HepG2 (cell line): Measurements from ENCODE around the gene SIN3A. TPM values are rescaled to one million over a fixed set of nuclear protein-coding genes. Genes with fewer than 3 reads are reported as not detected.

Source experiments
- ARNT2 ChIP-seq: sonication (generic); formaldehyde crosslinking; IDR thresholded peaks from 2 replicates; pipeline ENCODE4 v1.8.0; 2022; ENCODE audit warnings: mild to moderate bottlenecking, low read depth, missing genetic modification reagents, moderate library complexity
- FOSL1 ChIP-seq: sonication (generic); formaldehyde crosslinking; IDR thresholded peaks from 2 replicates; pipeline ENCODE4 v1.9.0; 2021; ENCODE audit warnings: missing genetic modification reagents, borderline replicate concordance
- HDAC1 ChIP-seq: sonication (generic); formaldehyde crosslinking; IDR thresholded peaks from 2 replicates; pipeline ENCODE4 v1.5.1; 2020; ENCODE audit warnings: mild to moderate bottlenecking, missing genetic modification reagents
- PLSCR1 ChIP-seq: sonication (generic); formaldehyde crosslinking; IDR thresholded peaks from 2 replicates; pipeline ENCODE4 v1.5.0; 2020; ENCODE audit warnings: missing genetic modification reagents, mild to moderate bottlenecking, borderline replicate concordance
- RARG ChIP-seq: sonication (generic); formaldehyde crosslinking; IDR thresholded peaks from 2 replicates; pipeline ENCODE4 v1.4.0; 2020; ENCODE audit warnings: low read depth, mild to moderate bottlenecking, missing genetic modification reagents
- RERE ChIP-seq: IDR thresholded peaks from 2 replicates; pipeline ENCODE4 v1.6.1; 2016; ENCODE audit warnings: low read depth, missing genetic modification reagents, missing compliant biosample characterization
- SNAPC2 ChIP-seq: sonication (generic); formaldehyde crosslinking; IDR thresholded peaks from 2 replicates; pipeline ENCODE4 v1.8.1; 2022; ENCODE audit warnings: mild to moderate bottlenecking, missing genetic modification reagents
- TCF12 ChIP-seq, 2 experiments: fragments of 450-650 bp in 1 of 2; sonication (generic) in 1 of 2; formaldehyde crosslinking in 1 of 2; IDR thresholded peaks; 2 replicates each; pipeline versions ENCODE4 v1.6.1 to v1.8.0; 2017 to 2022; ENCODE audit warnings: antibody characterized with exemption in 1 of 2, mild to moderate bottlenecking in 1 of 2, missing genetic modification reagents in 1 of 2, moderate library complexity in 1 of 2
- ZNF788 ChIP-seq: sonication (generic); formaldehyde crosslinking; IDR thresholded peaks from 2 replicates; pipeline ENCODE4 v1.5.0; 2020; ENCODE audit warnings: mild to moderate bottlenecking, missing genetic modification reagents, borderline replicate concordance
- polyA plus RNA-seq, 8 experiments: library from polyadenylated mRNA; depleted of rRNA in 3 of 8; stranded (reverse) in 7 of 8; unstranded in 1 of 8; fragments of >200 nt; fragmentation: Illumina TruSeq in 4 of 8; extraction: Trizol in 4 of 8; gene quantifications; 2 replicates each; pipeline versions ENCODE4 v1.2.1 to v1.2.3, GENCODE V29; 2011 to 2016; ENCODE audit warnings: low read depth in 4 of 8, missing spikeins in 1 of 8, mixed read lengths in 1 of 8; ENCODE audit not compliant: insufficient read depth in 1 of 8
- total RNA-seq, 5 experiments: library from RNA; depleted of rRNA; stranded (reverse); fragments of >200 nt; fragmentation: Illumina TruSeq; extraction: Trizol; gene quantifications; 2 replicates each; pipeline ENCODE4 v1.2.3, GENCODE V29; 2016; ENCODE audit warnings: low read depth in 1 of 5
- TF ChIP-seq, protein P1 (sequence below): sonication (generic); formaldehyde crosslinking; IDR thresholded peaks from 2 replicates; pipeline ENCODE4 v1.4.0; 2020; ENCODE audit warnings: missing genetic modification reagents
- TF ChIP-seq, protein P2 (sequence below): sonication (generic); formaldehyde crosslinking; IDR thresholded peaks from 2 replicates; pipeline ENCODE4 v1.5.1; 2020; ENCODE audit warnings: missing genetic modification reagents, mild to moderate bottlenecking, borderline replicate concordance

The SIN3A gene
- total and polyA plus RNA-seq, 2 of the 13 experiments (the other 11 are each of a cell fraction or from before 2014, with no cell fraction given) = 16.1 to 28.1 TPM

GRCh38 chr15:75367913-75368688 lies 83.4 kb downstream of the SIN3A start, which contains the start of gene MAN2C1 (continued):
- TF ChIP-seq HDAC1 (CRISPR knock-in tag) = peak; percentile 73
- TF ChIP-seq RERE = no peak; the same call in 1 of the 2 replicates
- TF ChIP-seq, protein P1, sequence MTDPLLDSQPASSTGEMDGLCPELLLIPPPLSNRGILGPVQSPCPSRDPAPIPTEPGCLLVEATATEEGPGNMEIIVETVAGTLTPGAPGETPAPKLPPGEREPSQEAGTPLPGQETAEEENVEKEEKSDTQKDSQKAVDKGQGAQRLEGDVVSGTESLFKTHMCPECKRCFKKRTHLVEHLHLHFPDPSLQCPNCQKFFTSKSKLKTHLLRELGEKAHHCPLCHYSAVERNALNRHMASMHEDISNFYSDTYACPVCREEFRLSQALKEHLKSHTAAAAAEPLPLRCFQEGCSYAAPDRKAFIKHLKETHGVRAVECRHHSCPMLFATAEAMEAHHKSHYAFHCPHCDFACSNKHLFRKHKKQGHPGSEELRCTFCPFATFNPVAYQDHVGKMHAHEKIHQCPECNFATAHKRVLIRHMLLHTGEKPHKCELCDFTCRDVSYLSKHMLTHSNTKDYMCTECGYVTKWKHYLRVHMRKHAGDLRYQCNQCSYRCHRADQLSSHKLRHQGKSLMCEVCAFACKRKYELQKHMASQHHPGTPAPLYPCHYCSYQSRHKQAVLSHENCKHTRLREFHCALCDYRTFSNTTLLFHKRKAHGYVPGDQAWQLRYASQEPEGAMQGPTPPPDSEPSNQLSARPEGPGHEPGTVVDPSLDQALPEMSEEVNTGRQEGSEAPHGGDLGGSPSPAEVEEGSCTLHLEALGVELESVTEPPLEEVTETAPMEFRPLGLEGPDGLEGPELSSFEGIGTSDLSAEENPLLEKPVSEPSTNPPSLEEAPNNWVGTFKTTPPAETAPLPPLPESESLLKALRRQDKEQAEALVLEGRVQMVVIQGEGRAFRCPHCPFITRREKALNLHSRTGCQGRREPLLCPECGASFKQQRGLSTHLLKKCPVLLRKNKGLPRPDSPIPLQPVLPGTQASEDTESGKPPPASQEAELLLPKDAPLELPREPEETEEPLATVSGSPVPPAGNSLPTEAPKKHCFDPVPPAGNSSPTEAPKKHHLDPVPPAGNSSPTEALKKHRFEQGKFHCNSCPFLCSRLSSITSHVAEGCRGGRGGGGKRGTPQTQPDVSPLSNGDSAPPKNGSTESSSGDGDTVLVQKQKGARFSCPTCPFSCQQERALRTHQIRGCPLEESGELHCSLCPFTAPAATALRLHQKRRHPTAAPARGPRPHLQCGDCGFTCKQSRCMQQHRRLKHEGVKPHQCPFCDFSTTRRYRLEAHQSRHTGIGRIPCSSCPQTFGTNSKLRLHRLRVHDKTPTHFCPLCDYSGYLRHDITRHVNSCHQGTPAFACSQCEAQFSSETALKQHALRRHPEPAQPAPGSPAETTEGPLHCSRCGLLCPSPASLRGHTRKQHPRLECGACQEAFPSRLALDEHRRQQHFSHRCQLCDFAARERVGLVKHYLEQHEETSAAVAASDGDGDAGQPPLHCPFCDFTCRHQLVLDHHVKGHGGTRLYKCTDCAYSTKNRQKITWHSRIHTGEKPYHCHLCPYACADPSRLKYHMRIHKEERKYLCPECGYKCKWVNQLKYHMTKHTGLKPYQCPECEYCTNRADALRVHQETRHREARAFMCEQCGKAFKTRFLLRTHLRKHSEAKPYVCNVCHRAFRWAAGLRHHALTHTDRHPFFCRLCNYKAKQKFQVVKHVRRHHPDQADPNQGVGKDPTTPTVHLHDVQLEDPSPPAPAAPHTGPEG (CRISPR knock-in tag) = 0 out of 2 replicates have a peak, but pooled peaks have one; percentile 34
- TF ChIP-seq SNAPC2 (CRISPR knock-in tag) = peak; percentile 74; the same call in 1 of the 2 replicates
- no peak for TF ChIP-seq TCF12 (IDR thresholded peaks at IDR 0.05)
- no peak for TF ChIP-seq TCF12 (CRISPR knock-in tag; IDR thresholded peaks at IDR 0.05)
- no peak; the same call in 1 of the 2 replicates for TF ChIP-seq FOSL1 (CRISPR knock-in tag)
- TF ChIP-seq PLSCR1 (CRISPR knock-in tag) = no peak
- TF ChIP-seq RARG (CRISPR knock-in tag) = 0 out of 2 replicates have a peak, but pooled peaks have one; percentile 78
- TF ChIP-seq, protein P2, sequence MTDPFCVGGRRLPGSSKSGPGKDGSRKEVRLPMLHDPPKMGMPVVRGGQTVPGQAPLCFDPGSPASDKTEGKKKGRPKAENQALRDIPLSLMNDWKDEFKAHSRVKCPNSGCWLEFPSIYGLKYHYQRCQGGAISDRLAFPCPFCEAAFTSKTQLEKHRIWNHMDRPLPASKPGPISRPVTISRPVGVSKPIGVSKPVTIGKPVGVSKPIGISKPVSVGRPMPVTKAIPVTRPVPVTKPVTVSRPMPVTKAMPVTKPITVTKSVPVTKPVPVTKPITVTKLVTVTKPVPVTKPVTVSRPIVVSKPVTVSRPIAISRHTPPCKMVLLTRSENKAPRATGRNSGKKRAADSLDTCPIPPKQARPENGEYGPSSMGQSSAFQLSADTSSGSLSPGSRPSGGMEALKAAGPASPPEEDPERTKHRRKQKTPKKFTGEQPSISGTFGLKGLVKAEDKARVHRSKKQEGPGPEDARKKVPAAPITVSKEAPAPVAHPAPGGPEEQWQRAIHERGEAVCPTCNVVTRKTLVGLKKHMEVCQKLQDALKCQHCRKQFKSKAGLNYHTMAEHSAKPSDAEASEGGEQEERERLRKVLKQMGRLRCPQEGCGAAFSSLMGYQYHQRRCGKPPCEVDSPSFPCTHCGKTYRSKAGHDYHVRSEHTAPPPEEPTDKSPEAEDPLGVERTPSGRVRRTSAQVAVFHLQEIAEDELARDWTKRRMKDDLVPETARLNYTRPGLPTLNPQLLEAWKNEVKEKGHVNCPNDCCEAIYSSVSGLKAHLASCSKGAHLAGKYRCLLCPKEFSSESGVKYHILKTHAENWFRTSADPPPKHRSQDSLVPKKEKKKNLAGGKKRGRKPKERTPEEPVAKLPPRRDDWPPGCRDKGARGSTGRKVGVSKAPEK (CRISPR knock-in tag) = peak; percentile 64; the same call in 1 of the 2 replicates
- TF ChIP-seq ARNT2 (CRISPR knock-in tag) = no peak; the same call in none of the 2 replicates
- peak; percentile 81 for TF ChIP-seq ZNF788
